H1 (cell line): ENCODE data around the gene GAPDH. TPM values are rescaled to one million over a fixed set of nuclear protein-coding genes. Genes with fewer than 3 reads are reported as not detected.

Source experiments
- CTCF ChIA-PET: fragments of 300-600 bp; sonication (Branson Sonifier 250); formaldehyde crosslinking; loops from one replicate; lab custom pipeline; 2021; ENCODE audit not compliant: partially characterized antibody; lab: Charles Lee
- POLR2A ChIA-PET: fragments of 300-600 bp; sonication (Branson Sonifier 250); formaldehyde crosslinking; loops from one replicate; lab custom pipeline; 2021; ENCODE audit warnings: inconsistent platforms; ENCODE audit not compliant: partially characterized antibody; lab: Charles Lee
- DNase-seq, 2 experiments: peaks; one replicate each; pipeline versions ENCODE4 v3.0.0 to v3.0.0-alpha.2; 2010 to 2022; ENCODE audit warnings: low spot score in 2 of 2, low read depth in 1 of 2, mixed read lengths in 1 of 2
- FAIRE-seq: peaks from 2 replicates; lab custom pipeline; 2011; peaks lifted over from hg19 to GRCh38; lab: Jason Lieb, UNC
- H2AFZ ChIP-seq: 2 replicates; pipeline ENCODE4 v1.8.1; 2012; ENCODE audit warnings: low read length, inconsistent platforms
- H2AK5ac ChIP-seq: 2 replicates; pipeline ENCODE4 v1.6.1; 2013; ENCODE audit warnings: low read depth, low read length
- H2BK120ac ChIP-seq: replicated peaks from 2 replicates; pipeline ENCODE3; 2013; ENCODE audit warnings: low read depth, low read length, inconsistent platforms
- H2BK12ac ChIP-seq: 2 replicates; pipeline ENCODE4 v1.6.1; 2013; ENCODE audit warnings: low read depth, low read length
- H2BK15ac ChIP-seq: 2 replicates; pipeline ENCODE4 v1.6.1; 2013; ENCODE audit warnings: low read length
- H2BK20ac ChIP-seq: 2 replicates; pipeline ENCODE4 v1.6.1; 2013; ENCODE audit warnings: low read length
- H2BK5ac ChIP-seq: 2 replicates; pipeline ENCODE4 v1.6.1; 2013; ENCODE audit warnings: low read depth, low read length
- H3K14ac ChIP-seq: 2 replicates; pipeline ENCODE4 v1.6.1; 2013; ENCODE audit warnings: inconsistent platforms; ENCODE audit not compliant: insufficient read length
- H3K18ac ChIP-seq: 2 replicates; pipeline ENCODE4 v1.6.1; 2013; ENCODE audit warnings: low read length; ENCODE audit errors: extremely low read depth
- H3K23ac ChIP-seq: 2 replicates; pipeline ENCODE4 v1.6.1; 2013; ENCODE audit warnings: inconsistent platforms; ENCODE audit not compliant: insufficient read length
- H3K23me2 ChIP-seq: 2 replicates; pipeline ENCODE4 v1.6.1; 2013; ENCODE audit warnings: low read depth, low read length
- H3K27ac ChIP-seq: 2 replicates; pipeline ENCODE4 v1.6.1; 2011; ENCODE audit warnings: low read depth, low read length, inconsistent platforms
- H3K27me3 ChIP-seq, 4 experiments: replicated peaks in 1 of 4; 1 replicate in 1 of 4; 2 replicates in 3 of 4; pipeline versions ENCODE4 v1.6.1 to v1.8.1; 2011 to 2013; ENCODE audit warnings: low read length in 3 of 4, mild to moderate bottlenecking in 3 of 4, inconsistent platforms in 2 of 4, mixed read lengths in 2 of 4, moderate library complexity in 1 of 4; ENCODE audit not compliant: control insufficient read depth in 3 of 4, insufficient read depth in 3 of 4; ENCODE audit errors: extremely low read depth in 1 of 4
- H3K36me3 ChIP-seq, 4 experiments: 2 replicates each; pipeline versions ENCODE4 v1.6.1 to v1.8.1; 2011 to 2013; ENCODE audit warnings: mild to moderate bottlenecking in 4 of 4, low read length in 3 of 4, moderate library complexity in 2 of 4, control low read depth in 1 of 4, inconsistent platforms in 1 of 4; ENCODE audit not compliant: insufficient read depth in 4 of 4, control insufficient read depth in 2 of 4
- H3K4ac ChIP-seq: replicated peaks from 2 replicates; pipeline ENCODE3; 2013; ENCODE audit warnings: low read length, low read depth, mixed read lengths, inconsistent platforms; ENCODE audit not compliant: insufficient read length
- H3K4me1 ChIP-seq, 4 experiments: replicated peaks in 1 of 4; 1 replicate in 1 of 4; 2 replicates in 3 of 4; pipeline versions ENCODE4 v1.6.1 to v1.8.1; 2011 to 2013; ENCODE audit warnings: low read length in 3 of 4, inconsistent platforms in 2 of 4, mixed read lengths in 1 of 4; ENCODE audit not compliant: insufficient read depth in 4 of 4, control insufficient read depth in 3 of 4
- H3K4me2 ChIP-seq, 2 experiments: 2 replicates each; pipeline versions ENCODE4 v1.6.1 to v1.8.1; 2011 to 2013; ENCODE audit warnings: low read depth in 2 of 2, low read length in 2 of 2, control low read depth in 1 of 2, inconsistent platforms in 1 of 2, mild to moderate bottlenecking in 1 of 2; ENCODE audit not compliant: insufficient read depth in 1 of 2
- H3K4me3 ChIP-seq, 4 experiments: fragments of 200-600, 300-600 bp in 1 of 4; sonication (generic), shearing (Covaris generic), sonication (Bioruptor Twin) in 1 of 4; 2 replicates each; pipeline versions ENCODE4 v1.5.1 to v1.8.1; 2011 to 2016; ENCODE audit warnings: low read length in 4 of 4, low read depth in 3 of 4, control low read depth in 2 of 4, inconsistent platforms in 2 of 4, mild to moderate bottlenecking in 2 of 4, mixed read lengths in 1 of 4, moderate library complexity in 1 of 4; ENCODE audit not compliant: insufficient read depth in 2 of 4; ENCODE audit errors: extremely low read depth in 1 of 4
- H3K56ac ChIP-seq: replicated peaks from 2 replicates; pipeline ENCODE3; 2013; ENCODE audit warnings: low read depth, mild to moderate bottlenecking, mixed read lengths, low read length, inconsistent platforms; ENCODE audit not compliant: insufficient read length
- H3K79me1 ChIP-seq: 2 replicates; pipeline ENCODE4 v1.6.1; 2013; ENCODE audit warnings: low read depth, low read length, control low read depth
- H3K79me2 ChIP-seq, 2 experiments: 2 replicates each; pipeline versions ENCODE4 v1.6.1 to v1.8.1; 2012 to 2013; ENCODE audit warnings: low read length in 2 of 2, mild to moderate bottlenecking in 2 of 2, inconsistent platforms in 1 of 2; ENCODE audit not compliant: insufficient read depth in 2 of 2, control insufficient read depth in 1 of 2
- H3K9ac ChIP-seq, 4 experiments: replicated peaks in 1 of 4; 1 replicate in 1 of 4; 2 replicates in 3 of 4; pipeline versions ENCODE4 v1.6.1 to v1.8.1; 2011 to 2013; ENCODE audit warnings: low read depth in 3 of 4, low read length in 3 of 4, control low read depth in 2 of 4, mild to moderate bottlenecking in 2 of 4, moderate library complexity in 2 of 4, inconsistent platforms in 1 of 4; ENCODE audit errors: extremely low read depth in 1 of 4
- H3K9me3 ChIP-seq, 2 experiments: 2 replicates each; pipeline versions ENCODE4 v1.6.1 to v1.8.1; 2012 to 2013; ENCODE audit warnings: mild to moderate bottlenecking in 2 of 2, moderate library complexity in 2 of 2, control low read depth in 1 of 2, inconsistent platforms in 1 of 2, low read depth in 1 of 2, low read length in 1 of 2, mixed read lengths in 1 of 2; ENCODE audit not compliant: insufficient read depth in 2 of 2
- H4K20me1 ChIP-seq, 2 experiments: replicated peaks in 1 of 2; 2 replicates each; pipeline versions ENCODE3 to v1.8.1; 2011 to 2013; ENCODE audit warnings: inconsistent platforms in 2 of 2, low read length in 2 of 2, mild to moderate bottlenecking in 1 of 2; ENCODE audit not compliant: insufficient read depth in 2 of 2, control insufficient read depth in 1 of 2
- H4K5ac ChIP-seq: 2 replicates; pipeline ENCODE4 v1.6.1; 2013; ENCODE audit warnings: low read length, low read depth, mixed read lengths, inconsistent platforms; ENCODE audit not compliant: insufficient read length
- H4K8ac ChIP-seq: 2 replicates; pipeline ENCODE4 v1.8.0; 2013; ENCODE audit warnings: mild to moderate bottlenecking, moderate library complexity, low read length, inconsistent platforms; ENCODE audit not compliant: insufficient read depth; ENCODE audit errors: extremely low read depth
- H4K91ac ChIP-seq: replicated peaks from 2 replicates; pipeline ENCODE3; 2013; ENCODE audit warnings: low read length, mixed read lengths, inconsistent platforms; ENCODE audit not compliant: insufficient read length
- CHD2 ChIP-seq: IDR thresholded peaks from 2 replicates; pipeline ENCODE4 v1.6.1; 2012; ENCODE audit warnings: low read length, improper control_type of control experiment
- PHF8 ChIP-seq: fragments of 200-600 bp; sonication (generic); conservative IDR thresholded peaks from 2 replicates; pipeline ENCODE4 v1.7.1; 2012; ENCODE audit warnings: low read depth, mild to moderate bottlenecking, inconsistent platforms, low read length, moderate library complexity
- POU5F1 ChIP-seq: IDR thresholded peaks from 2 replicates; pipeline ENCODE4 v1.6.1; 2011; ENCODE audit warnings: low read depth, mild to moderate bottlenecking, low read length, moderate library complexity
- RFX5 ChIP-seq: IDR thresholded peaks from 2 replicates; pipeline ENCODE4 v1.6.1; 2011; ENCODE audit warnings: low read depth, low read length, improper control_type of control experiment, borderline replicate concordance
- TCF12 ChIP-seq: IDR thresholded peaks from 2 replicates; pipeline ENCODE4 v1.6.1; 2011; ENCODE audit warnings: low read depth, mild to moderate bottlenecking, low read length
- WGBS, 2 experiments: shearing (Covaris generic) in 1 of 2; methylation state at CpG; one replicate each; pipeline versions ENCODE4 v1.1.6 to v1.1.7; 2013 to 2015; ENCODE audit warnings: low lambda C conversion rate in 2 of 2, mixed read lengths in 2 of 2, inconsistent platforms in 1 of 2, low coverage in 1 of 2, missing lambda C conversion rate in 1 of 2; ENCODE audit not compliant: insufficient replicate concordance in 2 of 2, insufficient coverage in 1 of 2, insufficient read length in 1 of 2; ENCODE audit errors: extremely low coverage in 1 of 2, missing lambda C conversion rate in 1 of 2; 5-methylcytosine and 5-hydroxymethylcytosine counted together
- polyA plus RNA-seq, 7 experiments: library from polyadenylated mRNA; depleted of rRNA in 3 of 7; stranded (reverse) in 5 of 7; unstranded in 2 of 7; fragments of >200 nt in 5 of 7; fragments of 200-250 nt in 2 of 7; gene quantifications; 1 replicate in 5 of 7; 2 replicates in 1 of 7; 4 replicates in 1 of 7; pipeline versions ENCODE4 v1.2.1 to v1.2.3, GENCODE V29; 2011 to 2013; ENCODE audit warnings: missing spikeins in 2 of 7, mixed read lengths in 2 of 7
- total RNA-seq: library from RNA; stranded (reverse); fragmentation: NEBNext Ultra II Directional; extraction: Animal tissue kit (Norgen Biotek cat#: 25700); gene quantifications from 2 replicates; pipeline ENCODE4 v1.2.1, GENCODE V29; 2021

GAPDH gene
- total and polyA plus RNA-seq, 2 of the 8 experiments (the other 6 are each of a cell fraction or from before 2014, with no cell fraction given) = 5,175 to 15,878 TPM

- H3K9me3 ChIP-seq = no peaks in the 10 kb centered on the region
- H2BK15ac ChIP-seq = no peak overlapping the region
- no peak overlapping the region for H2BK5ac ChIP-seq
- no peak overlapping the region for H3K56ac ChIP-seq
- H2BK120ac ChIP-seq = no peak overlapping the region
- 88% methylated on average over 10 of the region's 10 CpGs; no CpG with 5 or more reads in 1 of the 2 experiments for WGBS, 2 experiments
- no peak overlapping the region for H4K5ac ChIP-seq
- FAIRE-seq = no peak
- H3K27ac ChIP-seq = no peak overlapping the region
- no peak overlapping the region for H4K8ac ChIP-seq
- H3K4me3 ChIP-seq = no peak overlapping the region
- peaks cover 2 to 4% of the 10 kb centered on the region in 2 experiments for H4K20me1 ChIP-seq
- H3K23me2 ChIP-seq = no peaks in the 10 kb centered on the region
- peaks cover 5 to 28% (median 11%) of the 10 kb centered on the region in 4 experiments; a peak in 6 of 8 replicates for H3K36me3 ChIP-seq
- no peak overlapping the region for H2AFZ ChIP-seq
- H4K91ac ChIP-seq = no peak overlapping the region
- H3K18ac ChIP-seq = no peak overlapping the region
- peaks cover 4% of the 10 kb centered on the region for H3K79me1 ChIP-seq
- no peak overlapping the region for H3K4me2 ChIP-seq
- H2BK20ac ChIP-seq = no peak overlapping the region
- no peak overlapping the region for H3K14ac ChIP-seq
- no peak overlapping the region for H3K23ac ChIP-seq
- no peak overlapping the region for H3K9ac ChIP-seq
- no peaks in the 10 kb centered on the region for H3K27me3 ChIP-seq
- DNase-seq = no peak
- CTCF ChIA-PET = interaction anchor here (1.2 to 24.9 kb wide), 3 partner anchors 0 to 20 kb away, joined by 3 to 462 read pairs (median 462); partner anchors contain the start of genes GAPDH, IFFO1 and NOP2
- no peak for TF ChIP-seq RFX5
- TF ChIP-seq POU5F1 = no peak
- TF ChIP-seq PHF8 = no peak
- no peak for TF ChIP-seq TCF12
- TF ChIP-seq CHD2 = no peak
- POLR2A ChIA-PET = interaction anchor here (2.4 to 24.2 kb wide), 3 partner anchors 7 to 14 kb away, joined by 7 to 665 read pairs (median 8); partner anchors contain the start of gene GAPDH
- peaks cover 0 to 7% of the 10 kb centered on the region in 2 experiments; a peak in 1 of 4 replicates for H3K79me2 ChIP-seq
- H3K4ac ChIP-seq = no peak overlapping the region
- H2AK5ac ChIP-seq = no peak overlapping the region
- no peak overlapping the region for H2BK12ac ChIP-seq
- no peaks in the 10 kb centered on the region; a peak in 2 of 7 replicates for H3K4me1 ChIP-seq
Observed at GRCh38 chr12:6546016-6546415, 11.7 kb downstream of the GAPDH start.
